ENCODE data around the gene ABI2.
A peak's percentile ranks its signal among the peaks of the same experiment; 100 is the strongest.

Gene ABI2

DNA sequence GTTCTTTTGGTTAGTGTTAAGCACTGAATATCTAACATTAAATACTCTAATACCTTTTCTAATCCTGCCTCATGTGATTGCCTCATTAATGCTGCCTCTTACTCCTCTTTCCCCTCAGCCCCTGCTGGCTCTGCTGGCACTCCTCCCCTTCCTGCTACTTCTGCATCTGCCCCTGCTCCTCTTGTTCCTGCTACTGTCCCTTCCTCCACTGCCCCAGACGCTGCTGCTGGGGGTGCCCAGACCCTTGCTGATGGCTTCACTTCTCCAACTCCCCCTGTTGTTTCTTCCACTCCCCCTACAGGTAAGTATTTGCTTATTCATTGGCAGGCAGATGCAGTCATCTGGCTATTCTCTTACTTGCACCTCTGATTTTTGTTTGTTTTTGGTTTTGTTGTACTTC lies 68.5 kb downstream of the ABI2 start:
- no peak for DNase-seq (ENCODE audit: low read depth)
- no peak overlapping the region for H3K4me3 ChIP-seq (replicated peaks; ENCODE audit: low read depth, low read length)
- TF ChIP-seq CTCF (IDR thresholded peaks at IDR 0.05; ENCODE audit: low read length, missing control alignments), result peak; percentile 41

- TF ChIP-seq CTCF (IDR thresholded peaks at IDR 0.05; ENCODE audit: low read length, missing control alignments), result no peak
- DNase-seq (ENCODE audit: low read depth), result no peak
- H3K4me3 ChIP-seq (replicated peaks; ENCODE audit: low read depth, low read length), result no peak overlapping the region
Observed at GRCh38 chr2:203399031-203399430, 70.8 kb downstream of the ABI2 start.

DNA sequence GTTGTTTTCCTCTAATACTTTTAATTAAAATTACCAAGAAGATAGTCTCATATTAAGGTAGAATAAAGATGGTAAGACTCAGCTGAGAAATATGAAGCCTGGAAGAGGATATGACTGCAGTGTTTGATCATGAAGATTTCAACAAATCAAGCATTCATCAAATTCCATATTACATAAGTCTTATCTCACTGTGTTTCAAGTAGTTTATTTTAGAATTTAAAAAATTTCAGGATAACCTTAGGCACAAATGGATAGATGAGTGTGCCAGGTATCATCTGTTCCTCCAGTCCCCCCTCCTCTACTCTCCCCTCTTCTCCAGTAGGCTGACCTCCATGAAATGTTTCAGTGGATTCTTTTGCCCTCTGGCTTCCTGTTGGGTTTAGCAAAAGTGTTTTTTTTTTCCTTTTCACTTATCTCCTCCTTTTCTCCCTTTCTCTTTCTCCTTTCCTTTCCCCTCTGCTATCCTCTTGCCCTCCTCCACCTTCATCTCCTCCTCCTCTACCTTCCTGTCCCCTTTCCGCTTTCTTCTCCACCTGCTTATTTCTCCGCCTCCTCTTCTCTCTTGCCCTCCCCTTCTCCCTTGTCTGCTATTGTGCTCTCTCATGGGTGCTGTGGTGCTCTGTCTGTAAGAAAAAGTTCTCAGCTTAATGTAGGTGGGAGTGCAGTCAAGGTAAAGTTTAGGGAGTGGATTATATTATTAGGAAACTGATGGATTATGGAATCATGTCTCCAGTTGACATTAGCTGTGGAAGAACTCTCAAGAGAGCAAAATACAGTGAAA lies 72.8 kb downstream of the ABI2 start:
- H3K4me3 ChIP-seq (replicated peaks; ENCODE audit: low read depth, low read length), result no peak overlapping the region
- no peak for TF ChIP-seq CTCF (IDR thresholded peaks at IDR 0.05; ENCODE audit: low read length, missing control alignments)
- DNase-seq (ENCODE audit: low read depth), result peak; percentile 18

- no peak for DNase-seq (ENCODE audit: low read depth)
- TF ChIP-seq CTCF (IDR thresholded peaks at IDR 0.05; ENCODE audit: low read length, missing control alignments), result no peak
Observed at GRCh38 chr2:203404996-203405395, 76.8 kb downstream of the ABI2 start.

DNA sequence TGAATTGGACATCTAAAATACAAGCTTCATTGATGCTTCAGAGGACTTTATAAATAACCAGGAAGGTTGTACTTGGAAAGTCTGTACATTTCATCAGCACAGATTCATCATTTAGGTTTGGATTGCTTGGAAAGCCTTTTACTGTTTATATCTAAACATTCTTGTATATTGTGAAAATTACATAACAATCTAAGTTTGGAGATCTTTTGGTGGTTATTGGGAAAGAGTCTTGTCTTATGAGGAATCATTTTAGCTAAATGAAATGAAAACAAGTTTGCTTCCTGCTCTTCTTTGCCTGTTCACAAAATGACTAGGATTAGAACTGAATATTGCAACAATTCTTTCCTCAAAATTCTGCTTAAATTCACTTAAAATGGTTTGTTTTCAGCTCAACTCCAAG lies 79.3 kb downstream of the ABI2 start:
- DNase-seq (ENCODE audit: low read depth), result no peak
- no peak overlapping the region for H3K4me3 ChIP-seq (replicated peaks; ENCODE audit: low read depth, low read length)
- no peak for TF ChIP-seq CTCF (IDR thresholded peaks at IDR 0.05; ENCODE audit: low read length, missing control alignments)

More at GRCh38 chr2:203404996-203405395, 76.8 kb downstream of the ABI2 start:
- H3K4me3 ChIP-seq (replicated peaks; ENCODE audit: low read depth, low read length), result no peak overlapping the region

DNA sequence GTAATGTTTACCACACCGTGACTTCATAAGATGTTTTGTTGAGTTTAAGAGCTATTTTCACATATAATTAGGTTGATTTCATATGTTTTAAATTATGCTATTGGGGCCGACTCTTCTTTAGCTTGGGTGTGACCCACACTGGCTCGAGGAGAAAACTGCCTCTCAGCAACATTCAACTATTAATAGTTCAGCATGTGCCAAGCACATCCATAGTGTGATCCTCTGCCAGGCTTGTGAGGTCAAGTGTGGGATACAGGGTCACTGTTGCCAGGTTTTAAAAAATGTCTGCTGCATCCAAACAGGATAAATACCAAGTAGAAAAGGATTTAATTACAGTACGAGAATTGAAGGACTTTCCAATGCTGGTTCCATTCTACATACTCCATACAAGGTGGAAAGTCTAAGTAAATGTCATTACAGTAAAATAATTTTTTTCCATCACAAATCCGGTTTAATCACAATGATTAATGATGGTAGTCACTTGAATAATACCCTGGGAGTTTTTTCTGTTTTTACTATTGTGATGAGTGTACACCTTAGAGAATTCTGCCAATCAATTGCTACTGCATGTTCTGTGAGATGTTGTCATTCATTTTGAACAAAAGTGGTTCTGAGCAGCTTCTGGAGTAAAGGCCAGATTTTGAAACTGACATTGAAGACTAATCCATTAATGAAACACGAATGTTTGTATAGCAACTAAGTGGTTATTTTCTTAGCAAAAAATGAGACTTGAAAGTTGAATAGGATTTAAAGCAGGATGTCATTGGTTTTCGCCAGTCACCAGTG lies 84.5 kb downstream of the ABI2 start:
- no peak for DNase-seq (ENCODE audit: low read depth)
- no peak for TF ChIP-seq CTCF (IDR thresholded peaks at IDR 0.05; ENCODE audit: low read length, missing control alignments)
- H3K4me3 ChIP-seq (replicated peaks; ENCODE audit: low read depth, low read length), result no peak overlapping the region

All from fibroblast of pulmonary artery (primary cell).